ENCODE results near the gene CRIP1.
A peak's percentile ranks its signal among the peaks of the same experiment; 100 is the strongest.

Gene CRIP1

GRCh38 chr14:105460616-105461015 lies 26.1 kb upstream of the CRIP1 start:
- no peak overlapping the region for H3K4me3 ChIP-seq (ENCODE audit: low read depth in 1 of 5, low read length in 5 of 5)
- no peaks in the 10 kb centered on the region for H3K27me3 ChIP-seq (ENCODE audit: control insufficient read depth in 5 of 5, insufficient read depth in 4 of 5, low read length in 5 of 5)
- H3K27ac ChIP-seq (ENCODE audit: low read depth, low read length): no peak overlapping the region
- H3K9me3 ChIP-seq (ENCODE audit: control insufficient read depth in 5 of 5, low read length in 5 of 5): no peaks in the 10 kb centered on the region
- peaks cover 0 to 84% (median 70%) of the 10 kb centered on the region in 5 donors for H3K36me3 ChIP-seq (ENCODE audit: control insufficient read depth in 5 of 5, insufficient read depth in 5 of 5, low read length in 5 of 5)
- H3K4me1 ChIP-seq (ENCODE audit: control insufficient read depth in 5 of 5, insufficient read depth in 5 of 5, low read length in 5 of 5): no peaks in the 10 kb centered on the region
- no peak overlapping the region for H3K9ac ChIP-seq (ENCODE audit: low read length in 5 of 5)

GRCh38 chr14:105461903-105462302 lies 24.8 kb upstream of the CRIP1 start:
- H3K36me3 ChIP-seq (ENCODE audit: control insufficient read depth in 5 of 5, insufficient read depth in 5 of 5, low read length in 5 of 5): peaks cover 0 to 84% (median 68%) of the 10 kb centered on the region in 5 donors
- H3K4me3 ChIP-seq (ENCODE audit: low read depth in 1 of 5, low read length in 5 of 5): no peak overlapping the region
- no peak overlapping the region for H3K27ac ChIP-seq (ENCODE audit: low read depth, low read length)
- H3K9ac ChIP-seq (ENCODE audit: low read length in 5 of 5): no peak overlapping the region
- H3K27me3 ChIP-seq (ENCODE audit: control insufficient read depth in 5 of 5, insufficient read depth in 4 of 5, low read length in 5 of 5): no peaks in the 10 kb centered on the region
- no peaks in the 10 kb centered on the region for H3K4me1 ChIP-seq (ENCODE audit: control insufficient read depth in 5 of 5, insufficient read depth in 5 of 5, low read length in 5 of 5)
- H3K9me3 ChIP-seq (ENCODE audit: control insufficient read depth in 5 of 5, low read length in 5 of 5): no peaks in the 10 kb centered on the region

- H3K27ac ChIP-seq (ENCODE audit: low read depth, low read length): no peak overlapping the region
- H3K9me3 ChIP-seq (ENCODE audit: control insufficient read depth in 5 of 5, low read length in 5 of 5): no peaks in the 10 kb centered on the region
- H3K36me3 ChIP-seq (ENCODE audit: control insufficient read depth in 5 of 5, insufficient read depth in 5 of 5, low read length in 5 of 5): peaks cover 0 to 89% (median 74%) of the 10 kb centered on the region in 5 donors
- H3K4me1 ChIP-seq (ENCODE audit: control insufficient read depth in 5 of 5, insufficient read depth in 5 of 5, low read length in 5 of 5): peaks cover 0 to 15% (median 12%) of the 10 kb centered on the region in 5 donors
- no peak overlapping the region for H3K9ac ChIP-seq (ENCODE audit: low read length in 5 of 5)
- no peak overlapping the region for H3K4me3 ChIP-seq (ENCODE audit: low read depth in 1 of 5, low read length in 5 of 5)
- no peaks in the 10 kb centered on the region for H3K27me3 ChIP-seq (ENCODE audit: control insufficient read depth in 5 of 5, insufficient read depth in 4 of 5, low read length in 5 of 5)
Measured at GRCh38 chr14:105464501-105464900, 22.2 kb upstream of the CRIP1 start.

DNA sequence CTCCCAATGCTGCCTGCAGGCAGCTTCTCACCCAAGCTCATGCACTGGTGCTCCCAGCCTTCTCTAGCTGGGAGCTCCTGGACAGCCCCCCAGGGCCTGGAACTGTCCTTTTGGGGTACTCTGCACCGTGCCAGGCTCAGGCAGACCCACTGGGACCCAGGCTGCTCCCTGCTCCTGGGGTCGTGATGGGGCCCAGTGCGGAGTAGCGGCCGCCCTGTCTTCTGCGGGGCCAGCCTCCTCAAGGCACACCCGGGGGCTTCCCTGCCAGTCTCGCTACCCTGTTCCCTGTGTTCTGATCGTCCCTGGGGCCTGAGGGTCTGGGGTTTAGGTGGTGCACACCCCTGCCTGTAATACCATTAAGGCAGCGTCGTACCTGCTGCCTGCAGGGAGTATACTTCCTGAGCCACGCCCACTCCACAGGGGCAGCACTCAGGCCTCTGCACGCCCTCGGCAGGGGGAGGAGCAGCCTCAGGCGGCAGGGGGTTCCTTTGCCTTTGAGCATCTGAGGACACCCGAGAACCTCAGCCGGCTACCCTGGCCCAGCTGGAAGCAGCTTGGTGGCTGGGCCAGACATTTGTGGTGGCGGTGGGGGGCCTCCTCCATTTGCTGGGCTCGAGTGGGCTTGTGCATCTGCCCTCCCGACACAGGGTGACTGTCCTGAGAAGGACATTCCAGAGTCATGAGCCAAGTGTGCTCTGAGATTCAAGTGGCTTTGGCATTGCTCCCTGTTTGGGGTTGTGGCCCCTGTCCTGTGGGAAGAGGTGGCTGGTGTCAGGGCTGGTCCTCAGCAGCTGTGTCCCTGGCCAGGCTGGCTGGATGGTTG lies 21.3 kb upstream of the CRIP1 start:
- Histone ChIP-seq H3K27me3 (ENCODE audit: control insufficient read depth in 5 of 5, insufficient read depth in 4 of 5, low read length in 5 of 5) (no peaks in the 10 kb centered on the region), H3K9me3 (ENCODE audit: control insufficient read depth in 5 of 5, low read length in 5 of 5) (no peaks in the 10 kb centered on the region), H3K9ac (ENCODE audit: low read length in 5 of 5) (no peak overlapping the region), H3K27ac (ENCODE audit: low read depth, low read length) (no peak overlapping the region), H3K36me3 (ENCODE audit: control insufficient read depth in 5 of 5, insufficient read depth in 5 of 5, low read length in 5 of 5) (peaks cover 0 to 90% (median 73%) of the 10 kb centered on the region in 5 donors), H3K4me1 (ENCODE audit: control insufficient read depth in 5 of 5, insufficient read depth in 5 of 5, low read length in 5 of 5) (peaks cover 0 to 17% (median 13%) of the 10 kb centered on the region in 5 donors), H3K4me3 (ENCODE audit: low read depth in 1 of 5, low read length in 5 of 5) (no peak overlapping the region)

DNA sequence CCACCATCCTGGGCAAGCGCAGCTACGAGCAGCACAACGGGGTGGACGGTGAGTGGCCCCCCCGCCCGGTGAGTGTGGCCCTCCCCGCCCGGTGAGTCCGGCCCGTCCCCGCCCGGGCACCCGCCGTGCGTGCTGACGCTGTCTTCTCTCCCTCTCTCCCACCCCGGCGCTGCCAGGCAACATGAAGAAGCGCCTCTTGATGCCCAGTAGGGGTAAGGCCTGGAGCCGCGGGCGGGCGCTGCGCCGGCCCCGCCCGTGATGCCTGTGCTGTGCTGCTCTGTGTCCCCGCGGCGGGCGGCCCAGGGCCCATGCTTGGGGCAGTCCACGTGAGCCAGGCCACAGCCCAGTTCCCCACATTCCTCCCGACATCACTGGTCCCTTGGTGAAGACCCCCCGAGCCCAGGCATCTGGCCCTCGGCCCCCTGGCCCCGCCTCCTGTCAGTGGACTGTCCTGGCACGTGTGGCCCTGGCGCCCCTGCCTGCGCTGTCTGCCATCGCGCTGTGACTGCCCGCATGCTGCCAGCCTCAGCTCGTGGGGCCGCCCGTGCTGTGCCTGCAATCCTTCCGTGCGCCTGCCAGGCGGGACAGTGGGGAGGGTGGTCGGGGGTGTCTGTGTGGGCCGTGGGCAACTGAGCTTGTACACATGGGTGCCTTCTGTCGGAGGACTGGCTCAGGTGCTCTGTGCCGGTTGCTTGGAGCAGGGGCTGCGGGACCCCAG lies 20.0 kb upstream of the CRIP1 start:
- Histone ChIP-seq H3K36me3 (ENCODE audit: control insufficient read depth in 5 of 5, insufficient read depth in 5 of 5, low read length in 5 of 5) (peaks cover 0 to 77% (median 60%) of the 10 kb centered on the region in 5 donors), H3K27me3 (ENCODE audit: control insufficient read depth in 5 of 5, insufficient read depth in 4 of 5, low read length in 5 of 5) (no peaks in the 10 kb centered on the region)

DNA sequence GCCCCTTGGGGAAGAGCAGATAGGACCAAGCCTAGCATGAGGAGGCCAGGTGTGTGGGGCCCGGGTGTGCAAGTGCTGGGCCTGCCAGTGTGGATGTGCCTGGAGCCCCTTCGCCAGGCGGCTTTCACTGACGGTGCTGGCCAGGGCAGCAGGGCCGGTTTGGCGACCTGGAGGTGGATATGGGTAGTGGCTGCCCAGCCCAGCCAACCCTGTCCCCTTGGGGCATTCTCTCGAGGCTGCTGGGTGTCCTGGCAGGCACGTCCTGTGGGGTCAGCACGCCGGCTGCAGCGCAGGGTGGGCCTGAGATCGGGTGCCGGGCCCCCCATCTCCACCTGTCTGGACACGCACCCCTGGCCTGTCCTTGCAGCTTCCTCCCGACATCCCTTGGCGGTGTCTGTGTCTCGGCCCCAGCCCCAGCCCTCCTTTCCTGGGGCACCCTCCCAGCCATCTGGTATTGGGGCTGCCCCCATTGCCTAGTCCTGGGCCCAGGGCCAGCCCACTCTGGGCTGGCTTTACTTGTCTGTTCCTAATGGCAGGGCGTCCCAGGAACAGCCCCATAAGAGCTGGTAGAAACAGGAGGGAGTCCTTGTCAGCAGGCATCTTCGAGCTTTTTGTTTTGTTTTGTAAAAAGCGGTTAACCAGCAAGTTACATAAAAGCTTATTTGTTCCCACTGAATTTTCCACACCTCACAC lies 19.3 kb upstream of the CRIP1 start:
- Histone ChIP-seq H3K36me3 (ENCODE audit: control insufficient read depth in 5 of 5, insufficient read depth in 5 of 5, low read length in 5 of 5) (peaks cover 0 to 71% (median 56%) of the 10 kb centered on the region in 5 donors), H3K27me3 (ENCODE audit: control insufficient read depth in 5 of 5, insufficient read depth in 4 of 5, low read length in 5 of 5) (no peaks in the 10 kb centered on the region), H3K4me3 (ENCODE audit: low read depth in 1 of 5, low read length in 5 of 5) (no peak overlapping the region), H3K9me3 (ENCODE audit: control insufficient read depth in 5 of 5, low read length in 5 of 5) (no peaks in the 10 kb centered on the region), H3K27ac (ENCODE audit: low read depth, low read length) (no peak overlapping the region), H3K4me1 (ENCODE audit: control insufficient read depth in 5 of 5, insufficient read depth in 5 of 5, low read length in 5 of 5) (peaks cover 0 to 25% (median 21%) of the 10 kb centered on the region in 5 donors), H3K9ac (ENCODE audit: low read length in 5 of 5) (no peak overlapping the region)

More for the DNA sequence above, 20.0 kb upstream of the CRIP1 start:
- H3K9ac ChIP-seq (ENCODE audit: low read length in 5 of 5): no peak overlapping the region
- H3K9me3 ChIP-seq (ENCODE audit: control insufficient read depth in 5 of 5, low read length in 5 of 5): no peaks in the 10 kb centered on the region
- H3K4me3 ChIP-seq (ENCODE audit: low read depth in 1 of 5, low read length in 5 of 5): no peak overlapping the region
- H3K4me1 ChIP-seq (ENCODE audit: control insufficient read depth in 5 of 5, insufficient read depth in 5 of 5, low read length in 5 of 5): peaks cover 0 to 21% (median 16%) of the 10 kb centered on the region in 5 donors
- H3K27ac ChIP-seq (ENCODE audit: low read depth, low read length): no peak overlapping the region

GRCh38 chr14:105467942-105468471 lies 18.7 kb upstream of the CRIP1 start:
- no peak overlapping the region for H3K9ac ChIP-seq (ENCODE audit: low read length in 5 of 5)
- no peak overlapping the region for H3K4me3 ChIP-seq (ENCODE audit: low read depth in 1 of 5, low read length in 5 of 5)
- H3K27me3 ChIP-seq (ENCODE audit: control insufficient read depth in 5 of 5, insufficient read depth in 4 of 5, low read length in 5 of 5): no peaks in the 10 kb centered on the region
- H3K4me1 ChIP-seq (ENCODE audit: control insufficient read depth in 5 of 5, insufficient read depth in 5 of 5, low read length in 5 of 5): peaks cover 0 to 32% (median 27%) of the 10 kb centered on the region in 5 donors
- no peak overlapping the region for H3K27ac ChIP-seq (ENCODE audit: low read depth, low read length)
- no peaks in the 10 kb centered on the region for H3K9me3 ChIP-seq (ENCODE audit: control insufficient read depth in 5 of 5, low read length in 5 of 5)
- H3K36me3 ChIP-seq (ENCODE audit: control insufficient read depth in 5 of 5, insufficient read depth in 5 of 5, low read length in 5 of 5): peaks cover 0 to 65% (median 52%) of the 10 kb centered on the region in 5 donors

GRCh38 chr14:105468621-105469241 lies 18.0 kb upstream of the CRIP1 start:
- peaks cover 2 to 38% (median 33%) of the 10 kb centered on the region in 5 donors for H3K4me1 ChIP-seq (ENCODE audit: control insufficient read depth in 5 of 5, insufficient read depth in 5 of 5, low read length in 5 of 5)
- H3K9me3 ChIP-seq (ENCODE audit: control insufficient read depth in 5 of 5, low read length in 5 of 5): no peaks in the 10 kb centered on the region
- H3K27ac ChIP-seq (ENCODE audit: low read depth, low read length): no peak overlapping the region
- no peak overlapping the region for H3K4me3 ChIP-seq (ENCODE audit: low read depth in 1 of 5, low read length in 5 of 5)
- peaks cover 0 to 58% (median 45%) of the 10 kb centered on the region in 5 donors for H3K36me3 ChIP-seq (ENCODE audit: control insufficient read depth in 5 of 5, insufficient read depth in 5 of 5, low read length in 5 of 5)
- H3K27me3 ChIP-seq (ENCODE audit: control insufficient read depth in 5 of 5, insufficient read depth in 4 of 5, low read length in 5 of 5): peaks cover 0 to 5% (median 0%) of the 10 kb centered on the region in 5 donors
- peak overlapping the region in 1 of 5 donors; percentile 35 for H3K9ac ChIP-seq (ENCODE audit: low read length in 5 of 5)
